H1 (cell line): Measurements from ENCODE around the gene MUSTN1.

Experiments used
- SRF ChIP-seq: IDR thresholded peaks from 2 replicates; pipeline ENCODE4 v1.6.1; 2011; ENCODE audit warnings: mild to moderate bottlenecking, low read depth, low read length, moderate library complexity
- TF ChIP-seq, protein P1 (sequence below), 3 experiments: IDR thresholded peaks; 1 replicate in 2 of 3; 2 replicates in 1 of 3; pipeline versions ENCODE4 v1.5.1 to v1.6.1; 2011; ENCODE audit warnings: low read length in 3 of 3, mild to moderate bottlenecking in 3 of 3, inconsistent platforms in 2 of 3, low read depth in 1 of 3, moderate library complexity in 1 of 3; ENCODE audit not compliant: insufficient read depth in 1 of 3; ENCODE audit errors: control extremely low read depth in 1 of 3

DNA sequence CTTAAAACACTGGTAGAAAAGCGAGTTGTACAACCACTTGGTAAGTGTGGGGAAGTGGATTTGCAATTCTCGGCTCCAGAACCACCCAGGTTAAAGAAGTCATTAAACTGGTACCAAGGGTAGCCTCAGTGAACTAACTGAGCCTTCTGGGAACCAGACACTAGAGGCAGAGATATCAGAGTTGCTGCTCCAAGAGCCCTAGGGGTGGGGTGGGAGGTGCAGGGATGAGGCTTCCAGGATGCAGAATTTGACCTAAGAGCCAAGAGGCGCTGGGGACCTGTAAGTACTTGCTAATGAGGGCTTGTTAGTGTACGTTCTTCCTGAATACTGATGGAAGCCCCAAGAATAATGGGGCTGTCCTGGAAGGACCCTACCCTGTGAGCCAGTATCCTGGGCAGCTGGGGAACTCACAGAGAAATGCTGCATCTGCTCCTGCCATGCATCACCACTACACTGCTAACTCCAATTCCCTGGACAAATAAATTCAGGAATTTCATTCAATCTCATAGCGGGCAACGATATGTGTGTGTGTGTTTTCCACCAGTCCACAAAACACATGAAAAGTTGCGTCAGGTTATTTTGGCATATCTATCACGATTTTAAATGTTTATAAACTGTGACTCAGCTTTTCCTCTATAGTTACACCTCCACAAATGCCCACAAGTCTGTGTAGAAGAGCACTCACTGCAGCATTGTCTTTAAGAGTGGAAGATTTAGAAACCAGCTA lies 38.8 kb upstream of the MUSTN1 start:
- TF ChIP-seq, protein P1, sequence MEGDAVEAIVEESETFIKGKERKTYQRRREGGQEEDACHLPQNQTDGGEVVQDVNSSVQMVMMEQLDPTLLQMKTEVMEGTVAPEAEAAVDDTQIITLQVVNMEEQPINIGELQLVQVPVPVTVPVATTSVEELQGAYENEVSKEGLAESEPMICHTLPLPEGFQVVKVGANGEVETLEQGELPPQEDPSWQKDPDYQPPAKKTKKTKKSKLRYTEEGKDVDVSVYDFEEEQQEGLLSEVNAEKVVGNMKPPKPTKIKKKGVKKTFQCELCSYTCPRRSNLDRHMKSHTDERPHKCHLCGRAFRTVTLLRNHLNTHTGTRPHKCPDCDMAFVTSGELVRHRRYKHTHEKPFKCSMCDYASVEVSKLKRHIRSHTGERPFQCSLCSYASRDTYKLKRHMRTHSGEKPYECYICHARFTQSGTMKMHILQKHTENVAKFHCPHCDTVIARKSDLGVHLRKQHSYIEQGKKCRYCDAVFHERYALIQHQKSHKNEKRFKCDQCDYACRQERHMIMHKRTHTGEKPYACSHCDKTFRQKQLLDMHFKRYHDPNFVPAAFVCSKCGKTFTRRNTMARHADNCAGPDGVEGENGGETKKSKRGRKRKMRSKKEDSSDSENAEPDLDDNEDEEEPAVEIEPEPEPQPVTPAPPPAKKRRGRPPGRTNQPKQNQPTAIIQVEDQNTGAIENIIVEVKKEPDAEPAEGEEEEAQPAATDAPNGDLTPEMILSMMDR (IDR thresholded peaks at IDR 0.05; ENCODE audit: control extremely low read depth in 1 of 3, insufficient read depth in 1 of 3, low read depth in 1 of 3, low read length in 3 of 3), result no peak
- TF ChIP-seq SRF, result no peak
